ENCODE data around the gene KLHDC9. TPM values are rescaled to one million over a fixed set of nuclear protein-coding genes. Genes with fewer than 3 reads are reported as not detected.

Gene KLHDC9
- total and polyA plus RNA-seq, 2 of the 13 experiments (the other 11 are each of a cell fraction or from before 2014, with no cell fraction given), result 2.9 TPM

DNA sequence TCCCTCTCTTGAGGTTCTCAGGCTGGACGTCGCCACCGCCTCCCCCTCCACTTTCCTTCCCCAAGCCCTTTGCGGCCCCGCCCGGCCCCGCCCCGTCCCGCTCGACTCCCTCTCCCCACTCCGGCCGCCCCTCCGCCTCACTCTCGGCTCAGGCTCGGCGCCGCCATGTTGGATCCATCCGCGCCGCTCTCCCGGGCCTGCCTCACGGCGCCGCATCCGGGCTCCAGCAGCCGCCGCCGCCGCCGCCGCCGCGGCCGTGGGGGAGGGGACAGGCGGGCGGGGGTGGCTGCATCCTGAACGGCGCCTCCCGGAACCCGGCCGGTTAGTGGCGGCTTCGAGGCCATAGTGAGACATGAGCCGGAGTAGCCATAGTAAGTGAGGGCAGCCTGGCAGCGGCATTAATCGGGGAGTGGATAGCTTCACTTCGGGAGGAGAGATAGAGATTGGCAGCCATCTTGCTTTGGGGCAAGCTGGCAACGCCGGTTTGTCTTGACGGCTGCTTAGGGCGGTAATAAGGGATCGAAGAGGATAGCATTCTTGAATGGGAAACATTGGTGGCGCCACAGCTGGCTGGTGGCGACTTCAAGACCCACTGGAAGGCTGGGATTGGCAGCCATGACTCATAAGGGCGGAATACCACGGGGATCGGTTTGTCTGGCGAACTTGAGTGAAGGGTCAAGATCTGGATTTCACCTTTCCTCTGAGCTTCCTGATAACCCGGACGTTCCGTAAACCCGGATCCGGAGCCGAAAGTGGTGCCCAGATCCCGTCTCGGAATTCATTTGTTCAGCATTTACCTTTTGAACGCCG is 34.5 kb downstream of the KLHDC9 start, which contains the start of gene DEDD (continued):
- TF ChIP-seq GABPB1 (CRISPR knock-in tag; IDR thresholded peaks at IDR 0.05) (peak; percentile 92), ZZZ3 (CRISPR knock-in tag; IDR thresholded peaks at IDR 0.05; ENCODE audit: borderline replicate concordance) (no peak), MAZ (IDR thresholded peaks at IDR 0.05; ENCODE audit: borderline replicate concordance, low read depth, low read length) (peak; percentile 75; the same call in 1 of the 2 replicates), MAZ (CRISPR knock-in tag; IDR thresholded peaks at IDR 0.05; ENCODE audit: low read depth) (peak; percentile 54; the same call in 1 of the 2 replicates), KDM5A (IDR thresholded peaks at IDR 0.05; ENCODE audit: borderline replicate concordance, low read length) (peak; percentile 69), GATAD1 (CRISPR knock-in tag; IDR thresholded peaks at IDR 0.05) (peak; percentile 32; the same call in 1 of the 2 replicates), ATF1 (CRISPR knock-in tag; IDR thresholded peaks at IDR 0.05) (0 out of 2 replicates have a peak, but pooled peaks have one; percentile 53), STAG1 (CRISPR knock-in tag; IDR thresholded peaks at IDR 0.05) (no peak), NRL (CRISPR knock-in tag; IDR thresholded peaks at IDR 0.05; ENCODE audit: borderline replicate concordance) (no peak), ZNF619 (CRISPR knock-in tag; IDR thresholded peaks at IDR 0.05) (no peak), ZNF496 (CRISPR knock-in tag; IDR thresholded peaks at IDR 0.05; ENCODE audit: insufficient replicate concordance) (no peak), TARDBP (CRISPR knock-in tag; IDR thresholded peaks at IDR 0.05) (no peak; the same call in 1 of the 2 replicates), ZBTB7B (CRISPR knock-in tag; IDR thresholded peaks at IDR 0.05) (no peak), TRIM24 (CRISPR knock-in tag; IDR thresholded peaks at IDR 0.05) (0 out of 2 replicates have a peak, but pooled peaks have one; percentile 17), ZNF12 (CRISPR knock-in tag; IDR thresholded peaks at IDR 0.05) (no peak), NR2F2 (IDR thresholded peaks at IDR 0.05; ENCODE audit: borderline replicate concordance, low read depth) (peak; percentile 34; the same call in 1 of the 2 replicates), CBFB (CRISPR knock-in tag; IDR thresholded peaks at IDR 0.05) (peak; percentile 13; the same call in 1 of the 2 replicates), SP5 (CRISPR knock-in tag; IDR thresholded peaks at IDR 0.05; ENCODE audit: borderline replicate concordance, low read depth) (peak; percentile 3; the same call in 1 of the 2 replicates), XRCC5 (optimal IDR thresholded peaks at IDR 0.05; ENCODE audit: low read length) (peak; percentile 49), AHR (CRISPR knock-in tag; IDR thresholded peaks at IDR 0.05) (no peak), TMF1 (CRISPR knock-in tag; IDR thresholded peaks at IDR 0.05; ENCODE audit: low read depth) (0 out of 2 replicates have a peak, but pooled peaks have one; percentile 30)
- TF ChIP-seq, protein P1, sequence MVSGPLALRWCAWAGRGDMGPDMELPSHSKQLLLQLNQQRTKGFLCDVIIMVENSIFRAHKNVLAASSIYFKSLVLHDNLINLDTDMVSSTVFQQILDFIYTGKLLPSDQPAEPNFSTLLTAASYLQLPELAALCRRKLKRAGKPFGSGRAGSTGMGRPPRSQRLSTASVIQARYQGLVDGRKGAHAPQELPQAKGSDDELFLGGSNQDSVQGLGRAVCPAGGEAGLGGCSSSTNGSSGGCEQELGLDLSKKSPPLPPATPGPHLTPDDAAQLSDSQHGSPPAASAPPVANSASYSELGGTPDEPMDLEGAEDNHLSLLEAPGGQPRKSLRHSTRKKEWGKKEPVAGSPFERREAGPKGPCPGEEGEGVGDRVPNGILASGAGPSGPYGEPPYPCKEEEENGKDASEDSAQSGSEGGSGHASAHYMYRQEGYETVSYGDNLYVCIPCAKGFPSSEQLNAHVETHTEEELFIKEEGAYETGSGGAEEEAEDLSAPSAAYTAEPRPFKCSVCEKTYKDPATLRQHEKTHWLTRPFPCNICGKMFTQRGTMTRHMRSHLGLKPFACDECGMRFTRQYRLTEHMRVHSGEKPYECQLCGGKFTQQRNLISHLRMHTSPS (CRISPR knock-in tag; IDR thresholded peaks at IDR 0.05; ENCODE audit: low read depth), result no peak
- TF ChIP-seq, protein P2, sequence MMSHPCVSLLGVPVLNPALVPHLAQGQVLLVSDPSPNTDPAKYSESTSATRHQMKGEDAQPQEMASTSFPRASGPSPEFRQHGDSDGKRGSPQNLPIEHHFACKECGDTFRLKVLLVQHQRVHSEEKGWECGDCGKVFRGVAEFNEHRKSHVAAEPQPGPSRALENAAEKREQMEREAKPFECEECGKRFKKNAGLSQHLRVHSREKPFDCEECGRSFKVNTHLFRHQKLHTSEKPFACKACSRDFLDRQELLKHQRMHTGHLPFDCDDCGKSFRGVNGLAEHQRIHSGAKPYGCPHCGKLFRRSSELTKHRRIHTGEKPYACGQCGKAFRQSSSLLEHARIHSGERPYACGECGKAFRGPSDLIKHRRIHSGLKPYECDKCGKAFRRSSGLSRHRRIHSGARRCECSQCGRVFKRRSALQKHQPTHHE (CRISPR knock-in tag; IDR thresholded peaks at IDR 0.05; ENCODE audit: borderline replicate concordance), result 0 out of 2 replicates have a peak, but pooled peaks have one; percentile 28
- TF ChIP-seq, protein P3, sequence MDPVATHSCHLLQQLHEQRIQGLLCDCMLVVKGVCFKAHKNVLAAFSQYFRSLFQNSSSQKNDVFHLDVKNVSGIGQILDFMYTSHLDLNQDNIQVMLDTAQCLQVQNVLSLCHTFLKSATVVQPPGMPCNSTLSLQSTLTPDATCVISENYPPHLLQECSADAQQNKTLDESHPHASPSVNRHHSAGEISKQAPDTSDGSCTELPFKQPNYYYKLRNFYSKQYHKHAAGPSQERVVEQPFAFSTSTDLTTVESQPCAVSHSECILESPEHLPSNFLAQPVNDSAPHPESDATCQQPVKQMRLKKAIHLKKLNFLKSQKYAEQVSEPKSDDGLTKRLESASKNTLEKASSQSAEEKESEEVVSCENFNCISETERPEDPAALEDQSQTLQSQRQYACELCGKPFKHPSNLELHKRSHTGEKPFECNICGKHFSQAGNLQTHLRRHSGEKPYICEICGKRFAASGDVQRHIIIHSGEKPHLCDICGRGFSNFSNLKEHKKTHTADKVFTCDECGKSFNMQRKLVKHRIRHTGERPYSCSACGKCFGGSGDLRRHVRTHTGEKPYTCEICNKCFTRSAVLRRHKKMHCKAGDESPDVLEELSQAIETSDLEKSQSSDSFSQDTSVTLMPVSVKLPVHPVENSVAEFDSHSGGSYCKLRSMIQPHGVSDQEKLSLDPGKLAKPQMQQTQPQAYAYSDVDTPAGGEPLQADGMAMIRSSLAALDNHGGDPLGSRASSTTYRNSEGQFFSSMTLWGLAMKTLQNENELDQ (CRISPR knock-in tag; IDR thresholded peaks at IDR 0.05; ENCODE audit: borderline replicate concordance), result no peak
- TF ChIP-seq, protein P4, sequence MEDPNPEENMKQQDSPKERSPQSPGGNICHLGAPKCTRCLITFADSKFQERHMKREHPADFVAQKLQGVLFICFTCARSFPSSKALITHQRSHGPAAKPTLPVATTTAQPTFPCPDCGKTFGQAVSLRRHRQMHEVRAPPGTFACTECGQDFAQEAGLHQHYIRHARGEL (CRISPR knock-in tag; IDR thresholded peaks at IDR 0.05), result no peak

All from HepG2 (cell line).